Measurements from ENCODE around the gene SEC63.

DNA sequence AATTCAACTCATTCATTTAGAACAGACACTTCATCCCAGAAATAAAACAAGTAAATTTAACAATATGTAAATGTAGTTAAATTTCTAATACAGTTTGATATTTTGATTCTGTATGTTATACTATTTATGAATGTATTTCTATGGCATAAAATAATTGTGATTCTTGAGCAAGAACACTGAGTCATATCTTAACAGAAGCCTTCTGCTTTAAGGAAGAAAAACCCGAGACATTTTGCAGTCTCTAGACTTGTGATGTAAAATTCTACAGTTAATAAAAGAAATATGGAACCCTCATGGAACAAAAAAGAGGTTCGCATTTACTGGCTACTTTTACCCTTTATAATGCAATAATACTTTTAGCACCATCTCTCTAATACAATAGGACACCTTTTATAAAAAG is 86.0 kb downstream of the SEC63 start:
- TF ChIP-seq, protein P1, sequence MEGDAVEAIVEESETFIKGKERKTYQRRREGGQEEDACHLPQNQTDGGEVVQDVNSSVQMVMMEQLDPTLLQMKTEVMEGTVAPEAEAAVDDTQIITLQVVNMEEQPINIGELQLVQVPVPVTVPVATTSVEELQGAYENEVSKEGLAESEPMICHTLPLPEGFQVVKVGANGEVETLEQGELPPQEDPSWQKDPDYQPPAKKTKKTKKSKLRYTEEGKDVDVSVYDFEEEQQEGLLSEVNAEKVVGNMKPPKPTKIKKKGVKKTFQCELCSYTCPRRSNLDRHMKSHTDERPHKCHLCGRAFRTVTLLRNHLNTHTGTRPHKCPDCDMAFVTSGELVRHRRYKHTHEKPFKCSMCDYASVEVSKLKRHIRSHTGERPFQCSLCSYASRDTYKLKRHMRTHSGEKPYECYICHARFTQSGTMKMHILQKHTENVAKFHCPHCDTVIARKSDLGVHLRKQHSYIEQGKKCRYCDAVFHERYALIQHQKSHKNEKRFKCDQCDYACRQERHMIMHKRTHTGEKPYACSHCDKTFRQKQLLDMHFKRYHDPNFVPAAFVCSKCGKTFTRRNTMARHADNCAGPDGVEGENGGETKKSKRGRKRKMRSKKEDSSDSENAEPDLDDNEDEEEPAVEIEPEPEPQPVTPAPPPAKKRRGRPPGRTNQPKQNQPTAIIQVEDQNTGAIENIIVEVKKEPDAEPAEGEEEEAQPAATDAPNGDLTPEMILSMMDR (IDR thresholded peaks at IDR 0.05), result no peak
- TF ChIP-seq POLR2A (IDR thresholded peaks at IDR 0.05), result no peak

Measured in ovary (tissue), 3 donors.